HFFc6 (cell line): ENCODE data around the gene TSPAN15. TPM values are rescaled to one million over a fixed set of nuclear protein-coding genes. Genes with fewer than 3 reads are reported as not detected.
"Not testable (repeated sequence)": the region's sequence is repeated elsewhere in the genome, so short reads cannot be mapped to it uniquely, and the experiment has no call there.

Experiments used
- DNase-seq: peaks from one replicate; pipeline ENCODE4 v3.0.0-alpha.2; 2018
- H3K27ac Mint-ChIP-seq: 2 replicates; pipeline ENCODE4 v1.8.0; 2020; ENCODE audit warnings: mild to moderate bottlenecking, mixed read lengths
- H3K27me3 Mint-ChIP-seq: 2 replicates; pipeline ENCODE4 v1.8.0; 2021; ENCODE audit warnings: mild to moderate bottlenecking, moderate library complexity, mixed read lengths; ENCODE audit not compliant: insufficient read depth
- H3K36me3 Mint-ChIP-seq: 2 replicates; pipeline ENCODE4 v1.8.0; 2021; ENCODE audit warnings: low read depth, mixed read lengths
- H3K4me1 Mint-ChIP-seq: 2 replicates; pipeline ENCODE4 v1.8.0; 2020; ENCODE audit warnings: low read depth, mixed read lengths
- H3K4me3 Mint-ChIP-seq: 2 replicates; pipeline ENCODE4 v1.8.0; 2020; ENCODE audit warnings: mild to moderate bottlenecking, moderate library complexity, mixed read lengths
- H3K9me3 Mint-ChIP-seq: 2 replicates; pipeline ENCODE4 v1.8.0; 2020; ENCODE audit warnings: mild to moderate bottlenecking, mixed read lengths
- CTCF ChIP-seq: fragments of 200-600 bp; sonication (generic); IDR thresholded peaks from 2 replicates; pipeline ENCODE4 v1.5.0; 2021; ENCODE audit warnings: antibody characterized with exemption, mild to moderate bottlenecking
- total RNA-seq, 6 experiments: library from RNA; stranded (reverse); fragmentation: NEBNext Ultra II Directional; extraction: Animal tissue kit (Norgen Biotek cat#: 25700); gene quantifications; 2 replicates in 1 of 6; 3 replicates in 5 of 6; pipeline ENCODE4 v1.2.3, GENCODE V29; 2021

TSPAN15 gene
- total RNA-seq, 6 experiments from 2014 or later: 1.8 to 4.0 (median 2.1) TPM

GRCh38 chr10:69446229-69446628 is 5.0 kb upstream of the TSPAN15 start:
- Mint-ChIP-seq H3K36me3 (no peaks in the 10 kb centered on the region), H3K4me3 (peak overlapping the region; percentile 29), H3K4me1 (peaks cover 70% of the 10 kb centered on the region), H3K9me3 (0 out of 2 replicates have a peak, but pooled peaks cover 3% of the 10 kb centered on the region), H3K27ac (peak overlapping the region; percentile 83), H3K27me3 (peaks cover 2% of the 10 kb centered on the region)
- TF ChIP-seq CTCF: no peak
- DNase-seq: no peak

- H3K4me3 Mint-ChIP-seq: peak overlapping the region; percentile 29
- peaks cover 2% of the 10 kb centered on the region for H3K27me3 Mint-ChIP-seq
- H3K36me3 Mint-ChIP-seq: no peaks in the 10 kb centered on the region
- peak; percentile 91 for DNase-seq
- peaks cover 66% of the 10 kb centered on the region for H3K4me1 Mint-ChIP-seq
- 0 out of 2 replicates have a peak, but pooled peaks cover 3% of the 10 kb centered on the region for H3K9me3 Mint-ChIP-seq
- no peak for TF ChIP-seq CTCF
- H3K27ac Mint-ChIP-seq: peak overlapping the region; percentile 83
Observed at GRCh38 chr10:69446650-69447151, 4.6 kb upstream of the TSPAN15 start.

GRCh38 chr10:69449841-69450240 is 1.4 kb upstream of the TSPAN15 start:
- H3K27me3 Mint-ChIP-seq: peaks cover 6% of the 10 kb centered on the region
- no peak overlapping the region for H3K4me3 Mint-ChIP-seq
- peak; percentile 53 for DNase-seq
- peak overlapping the region; percentile 33 for H3K27ac Mint-ChIP-seq
- peaks cover 64% of the 10 kb centered on the region for H3K4me1 Mint-ChIP-seq
- peak; percentile 83 for TF ChIP-seq CTCF
- H3K36me3 Mint-ChIP-seq: no peaks in the 10 kb centered on the region
- no peaks in the 10 kb centered on the region for H3K9me3 Mint-ChIP-seq

- H3K27ac Mint-ChIP-seq, H3K9me3 Mint-ChIP-seq, DNase-seq, H3K36me3 Mint-ChIP-seq, H3K4me3 Mint-ChIP-seq, H3K27me3 Mint-ChIP-seq: not testable (repeated sequence)
- peaks cover 59% of the 10 kb centered on the region for H3K4me1 Mint-ChIP-seq
Observed at GRCh38 chr10:69450395-69450794, 870 bp upstream of the TSPAN15 start.

- Mint-ChIP-seq H3K27me3 (peaks cover 6% of the 10 kb centered on the region), H3K4me3 (peak overlapping the region; percentile 88), H3K27ac (no peak overlapping the region), H3K36me3 (no peaks in the 10 kb centered on the region), H3K4me1 (peaks cover 59% of the 10 kb centered on the region), H3K9me3 (no peaks in the 10 kb centered on the region)
- TF ChIP-seq CTCF: no peak
- no peak for DNase-seq
Observed at GRCh38 chr10:69451784-69452251, 553 bp downstream of the TSPAN15 start.

GRCh38 chr10:69452676-69453415 is 1.6 kb downstream of the TSPAN15 start:
- Mint-ChIP-seq H3K9me3 (no peaks in the 10 kb centered on the region), H3K4me3 (peak overlapping the region; percentile 88; the same call in 1 of the 2 replicates), H3K36me3 (no peaks in the 10 kb centered on the region), H3K4me1 (peaks cover 59% of the 10 kb centered on the region), H3K27me3 (peaks cover 6% of the 10 kb centered on the region), H3K27ac (no peak overlapping the region)
- no peak for DNase-seq
- no peak for TF ChIP-seq CTCF
